GM19025 (cell line): ENCODE data around the gene BSG.
"Not testable (repeated sequence)": the region's sequence is repeated elsewhere in the genome, so short reads cannot be mapped to it uniquely, and the experiment has no call there.

Experiments
- ATAC-seq: cut with Tn5 transposase; IDR thresholded peaks from one replicate; pipeline ENCODE4 v1.9.1; 2021; ENCODE audit warnings: mild to moderate bottlenecking, low read depth, moderate library complexity; ENCODE audit not compliant: unreplicated experiment

BSG gene

DNA sequence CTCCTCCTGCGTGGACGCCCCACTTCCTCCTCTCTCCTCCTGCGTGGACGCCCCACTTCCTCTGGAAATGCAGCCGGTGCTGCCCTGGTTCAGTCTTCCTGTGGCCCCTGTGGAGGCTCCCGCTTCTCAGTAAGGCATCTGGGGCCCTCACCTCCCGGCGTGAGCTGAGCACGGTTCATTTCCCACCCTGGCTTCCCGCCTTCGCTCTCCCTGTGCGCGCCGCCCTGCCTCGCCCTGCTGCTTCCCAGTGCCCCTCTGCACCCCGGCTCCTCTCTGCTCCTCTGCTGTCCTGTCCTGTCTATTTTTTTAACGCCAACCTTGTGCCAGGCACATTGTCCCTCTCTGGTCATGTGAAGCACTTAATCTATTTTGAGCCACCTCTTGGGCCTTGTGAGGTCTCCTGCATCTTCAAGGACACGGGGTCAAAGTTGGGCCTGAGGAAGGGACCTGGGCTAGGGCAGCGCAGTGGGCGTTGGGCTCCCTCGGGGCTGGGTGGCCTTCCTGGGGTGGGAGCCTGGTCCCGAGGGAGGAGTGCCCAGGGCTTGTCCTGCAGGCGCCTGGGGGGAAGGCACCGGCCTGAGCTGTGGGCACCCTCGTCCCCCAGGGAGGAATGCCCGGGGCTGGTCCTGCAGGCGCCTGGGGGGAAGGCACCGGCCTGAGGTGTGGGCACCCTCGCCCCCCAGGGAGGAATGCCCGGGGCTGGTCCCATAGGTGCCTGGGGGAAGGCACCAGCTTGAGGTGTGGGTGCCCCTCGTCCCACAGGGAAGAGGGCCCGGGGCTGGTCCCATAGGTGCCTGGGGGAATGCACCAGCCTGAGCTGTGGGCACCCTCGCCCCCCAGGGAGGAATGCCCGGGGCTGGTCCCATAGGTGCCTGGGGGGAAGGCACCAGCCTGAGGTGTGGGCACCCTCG lies 30.2 kb downstream of the BSG start:
- ATAC-seq: no peak

DNA sequence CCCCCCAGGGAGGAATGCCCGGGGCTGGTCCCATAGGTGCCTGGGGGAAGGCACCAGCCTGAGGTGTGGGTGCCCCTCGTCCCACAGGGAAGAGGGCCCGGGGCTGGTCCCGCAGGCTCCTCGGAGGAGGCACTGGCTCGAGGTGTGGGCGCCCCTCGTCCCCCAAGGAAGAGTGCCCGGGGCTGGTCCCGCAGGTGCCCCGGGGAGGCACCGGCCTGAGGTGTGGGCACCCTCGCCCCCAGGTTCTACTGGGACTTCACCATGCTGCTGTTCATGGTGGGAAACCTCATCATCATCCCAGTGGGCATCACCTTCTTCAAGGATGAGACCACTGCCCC lies 30.9 kb downstream of the BSG start:
- ATAC-seq: not testable (repeated sequence)

DNA sequence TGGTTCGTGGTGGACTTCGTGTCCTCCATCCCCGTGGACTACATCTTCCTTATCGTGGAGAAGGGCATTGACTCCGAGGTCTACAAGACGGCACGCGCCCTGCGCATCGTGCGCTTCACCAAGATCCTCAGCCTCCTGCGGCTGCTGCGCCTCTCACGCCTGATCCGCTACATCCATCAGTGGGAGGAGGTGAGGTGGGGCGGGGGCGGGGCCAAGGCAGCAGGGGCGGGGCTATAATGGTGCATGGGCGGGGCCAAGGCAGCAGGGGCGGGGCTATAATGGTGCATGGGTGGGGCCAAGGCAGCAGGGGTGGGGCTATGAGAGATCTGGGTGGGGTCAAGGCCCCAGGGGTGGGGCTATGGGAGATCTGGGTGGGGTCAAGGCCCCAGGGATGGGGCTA lies 31.4 kb downstream of the BSG start:
- not testable (repeated sequence) for ATAC-seq

DNA sequence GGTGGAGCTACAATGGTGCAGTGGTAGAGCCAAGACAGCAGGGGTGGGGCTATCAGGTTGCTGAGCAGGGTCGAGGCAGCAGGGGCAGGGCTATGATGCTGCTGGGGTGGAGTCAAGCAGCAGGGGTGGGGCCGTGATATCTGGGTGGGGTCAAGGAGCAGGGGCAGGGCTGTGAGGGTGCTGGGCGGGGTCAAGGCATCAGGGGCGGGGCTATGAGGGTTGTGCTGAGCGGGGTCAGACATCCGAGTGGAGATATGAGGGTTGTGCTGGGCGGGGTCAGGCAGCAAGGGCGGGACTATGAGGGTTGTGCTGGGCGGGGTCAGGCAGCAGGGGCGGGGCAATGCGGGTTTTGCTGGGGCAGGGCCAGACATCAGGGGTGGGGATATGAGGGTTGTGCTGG lies 32.0 kb downstream of the BSG start:
- ATAC-seq: no peak

DNA sequence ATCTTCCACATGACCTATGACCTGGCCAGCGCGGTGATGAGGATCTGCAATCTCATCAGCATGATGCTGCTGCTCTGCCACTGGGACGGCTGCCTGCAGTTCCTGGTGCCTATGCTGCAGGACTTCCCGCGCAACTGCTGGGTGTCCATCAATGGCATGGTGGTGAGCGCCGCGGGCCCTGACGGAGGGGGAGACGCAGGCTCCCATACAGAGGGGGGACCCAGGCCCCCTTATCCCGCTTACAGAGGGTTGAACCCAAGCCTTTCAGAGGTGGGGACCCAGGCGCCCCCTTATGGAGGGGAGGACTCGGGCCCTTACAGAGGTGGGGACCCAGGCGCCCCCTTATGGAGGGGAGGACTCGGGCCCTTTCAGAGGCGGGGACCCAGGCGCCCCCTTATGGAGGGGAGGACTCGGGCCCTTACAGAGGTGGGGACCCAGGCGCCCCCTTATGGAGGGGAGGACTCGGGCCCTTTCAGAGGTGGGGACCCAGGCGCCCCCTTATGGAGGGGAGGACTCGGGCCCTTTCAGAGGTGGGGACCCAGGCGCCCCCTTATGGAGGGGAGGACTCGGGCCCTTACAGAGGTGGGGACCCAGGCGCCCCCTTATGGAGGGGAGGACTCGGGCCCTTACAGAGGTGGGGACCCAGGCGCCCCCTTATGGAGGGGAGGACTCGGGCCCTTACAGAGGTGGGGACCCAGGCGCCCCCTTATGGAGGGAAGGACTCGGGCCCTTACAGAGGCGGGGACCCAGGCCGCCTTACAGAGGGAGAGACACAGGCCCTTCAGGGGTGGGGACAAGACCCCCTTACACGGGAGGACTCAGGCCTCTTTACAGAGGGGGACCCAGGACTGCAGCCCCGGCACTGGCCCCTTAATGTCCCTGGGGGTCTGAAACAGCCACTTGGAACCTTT lies 32.9 kb downstream of the BSG start:
- not testable (repeated sequence) for ATAC-seq

DNA sequence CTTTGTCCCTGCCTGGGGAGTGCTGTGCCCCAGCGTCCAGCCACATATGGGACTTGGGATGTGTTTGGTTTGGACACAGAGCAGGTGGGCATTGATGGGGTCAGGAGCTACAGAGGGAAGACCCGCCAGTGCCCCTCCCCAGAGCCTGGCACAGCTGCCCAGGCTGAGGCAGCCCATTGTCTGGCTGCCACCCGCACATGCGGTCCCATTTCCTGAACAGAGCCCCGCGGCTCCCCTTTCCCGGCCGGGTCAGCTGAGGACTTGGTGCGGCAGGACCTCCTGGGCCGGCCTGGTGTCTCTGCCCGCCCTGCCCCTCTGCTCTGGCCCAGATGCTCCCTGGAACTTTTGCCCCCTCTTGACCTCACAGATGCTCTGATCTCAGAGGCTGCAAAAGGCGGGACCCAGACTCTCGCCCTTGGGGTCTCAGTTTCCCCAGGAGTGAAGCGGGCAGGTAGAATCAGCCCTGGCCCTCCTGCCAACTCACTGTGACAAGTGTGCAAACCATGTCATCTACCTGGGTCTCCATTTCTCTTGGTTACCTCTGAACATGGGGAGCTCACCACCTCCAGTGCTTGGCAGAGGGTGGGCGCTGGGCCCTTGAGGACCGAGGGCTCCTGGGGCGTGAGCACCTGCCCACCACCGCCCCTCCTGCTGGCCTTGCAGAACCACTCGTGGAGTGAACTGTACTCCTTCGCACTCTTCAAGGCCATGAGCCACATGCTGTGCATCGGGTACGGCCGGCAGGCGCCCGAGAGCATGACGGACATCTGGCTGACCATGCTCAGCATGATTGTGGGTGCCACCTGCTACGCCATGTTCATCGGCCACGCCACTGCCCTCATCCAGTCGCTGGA lies 35.1 kb downstream of the BSG start:
- ATAC-seq: no peak

DNA sequence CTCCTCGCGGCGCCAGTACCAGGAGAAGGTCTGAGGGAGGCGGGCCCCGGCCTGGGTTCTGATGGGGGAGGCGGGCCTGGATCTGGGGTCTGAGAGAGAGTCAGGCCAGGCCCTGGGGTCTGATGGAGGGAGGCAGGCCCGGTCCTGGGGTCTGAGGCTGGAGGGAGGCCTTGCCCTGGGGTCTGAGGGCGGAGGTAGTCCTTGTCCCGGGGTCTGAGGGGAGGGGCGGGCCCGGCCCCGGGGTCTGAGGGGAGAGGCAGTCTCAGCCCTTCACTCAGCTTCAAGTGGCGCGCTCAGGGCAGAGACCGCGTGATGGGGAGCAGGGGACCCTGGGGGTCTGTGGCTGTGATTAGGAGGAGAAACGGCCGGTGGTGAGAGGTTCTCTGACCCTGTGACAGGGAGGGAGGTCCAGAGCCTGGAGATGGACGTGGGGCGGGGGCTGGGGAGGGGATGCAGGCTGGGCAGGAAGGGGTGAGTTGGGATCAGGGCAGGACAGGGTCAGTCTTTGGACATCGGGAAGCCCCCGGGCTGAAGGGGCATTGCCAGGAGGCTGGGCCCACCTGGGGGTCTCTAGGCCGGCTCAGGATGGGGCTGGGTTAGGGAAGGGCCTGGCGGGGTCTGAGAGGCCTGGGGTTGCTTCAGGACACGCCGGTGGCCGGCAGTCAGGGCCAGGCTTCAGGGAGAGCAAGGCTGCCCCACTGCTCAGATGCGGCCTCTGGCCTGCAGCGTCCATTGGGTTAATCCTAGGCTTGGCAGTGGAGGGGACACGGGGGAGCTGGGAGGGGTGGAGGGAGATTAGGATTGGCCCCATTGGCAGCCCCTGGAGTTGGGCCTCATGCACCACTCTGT lies 36.0 kb downstream of the BSG start:
- ATAC-seq: no peak

DNA sequence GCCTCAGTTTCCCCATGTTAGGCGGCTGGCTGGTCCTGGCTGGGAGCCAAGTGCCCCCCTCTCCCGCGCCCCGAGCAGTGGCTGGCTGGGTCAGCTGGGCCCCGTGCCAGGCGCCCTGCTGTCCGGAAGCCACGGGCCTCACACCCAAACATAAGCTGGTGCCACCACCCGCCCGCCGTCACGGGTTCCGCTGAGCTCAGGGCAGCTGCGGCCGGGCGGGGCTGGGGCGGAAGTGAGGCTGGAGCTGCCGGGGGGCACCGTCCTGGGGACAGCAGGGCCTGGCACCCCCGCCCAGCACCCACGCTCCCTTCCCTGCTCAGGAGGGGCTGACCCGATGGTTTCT lies 36.6 kb downstream of the BSG start:
- no peak for ATAC-seq

DNA sequence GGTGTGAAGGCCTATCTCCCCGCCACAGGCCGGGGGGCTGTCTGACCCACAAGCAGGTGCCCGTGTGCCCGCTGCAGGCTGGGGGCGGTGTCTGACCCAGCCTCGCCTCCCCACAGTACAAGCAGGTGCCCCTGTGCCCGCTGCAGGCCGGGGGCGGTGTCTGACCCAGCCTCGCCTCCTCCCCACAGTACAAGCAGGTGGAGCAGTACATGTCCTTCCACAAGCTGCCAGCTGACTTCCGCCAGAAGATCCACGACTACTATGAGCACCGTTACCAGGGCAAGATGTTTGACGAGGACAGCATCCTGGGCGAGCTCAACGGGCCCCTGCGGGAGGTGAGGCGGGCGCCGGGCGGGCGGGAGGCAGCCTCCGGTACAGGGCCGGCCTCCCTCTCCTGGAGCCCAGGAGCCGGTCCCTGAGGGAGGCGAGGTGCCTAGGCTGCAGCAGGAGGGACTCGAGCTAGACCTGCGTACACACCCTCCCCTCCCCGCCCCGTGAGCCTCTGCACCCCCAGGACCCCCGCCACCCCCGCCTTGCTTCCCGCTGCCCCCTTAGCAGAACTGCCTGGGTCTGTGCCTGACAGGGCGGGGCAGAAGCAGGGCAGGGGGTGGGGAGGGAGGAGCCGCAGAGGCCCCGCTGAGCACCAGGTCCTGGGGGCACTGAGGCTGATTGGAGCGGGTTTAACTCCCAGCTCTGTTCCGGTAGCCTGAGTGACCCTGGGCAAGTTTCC lies 37.8 kb downstream of the BSG start:
- ATAC-seq: no peak

DNA sequence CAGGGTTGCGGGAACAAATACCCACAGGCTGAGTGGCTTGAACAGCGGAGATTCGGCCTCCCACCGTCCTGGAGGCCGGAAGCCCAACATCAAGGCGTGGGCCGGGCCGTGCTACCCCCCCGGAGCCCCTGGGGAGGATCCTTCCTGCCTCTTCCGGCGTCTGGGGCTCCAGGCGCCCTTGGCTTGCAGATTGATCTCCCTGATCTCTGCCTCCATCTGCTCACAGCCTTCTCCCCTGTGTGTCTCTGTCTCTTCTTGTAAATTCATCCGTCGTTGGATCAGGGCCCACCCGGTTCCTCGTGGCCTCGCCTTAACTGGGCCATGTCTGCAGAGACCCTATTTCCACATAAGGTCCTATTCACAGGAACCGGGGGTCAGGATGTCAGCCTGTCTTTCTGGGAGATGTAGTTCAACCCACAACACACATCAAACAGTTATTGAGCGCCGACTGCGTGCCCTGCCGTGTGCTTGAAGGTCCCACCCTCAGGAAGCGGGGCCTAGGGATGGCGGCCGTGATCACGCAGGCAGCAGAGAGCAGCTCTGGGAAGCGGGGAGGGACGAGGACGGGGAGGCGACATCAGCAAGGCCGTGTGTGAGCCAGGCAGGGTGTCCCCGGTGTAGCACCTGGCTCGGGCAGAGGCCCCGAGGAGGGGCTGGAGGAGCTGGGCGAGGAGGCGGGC lies 38.5 kb downstream of the BSG start:
- ATAC-seq: no peak

DNA sequence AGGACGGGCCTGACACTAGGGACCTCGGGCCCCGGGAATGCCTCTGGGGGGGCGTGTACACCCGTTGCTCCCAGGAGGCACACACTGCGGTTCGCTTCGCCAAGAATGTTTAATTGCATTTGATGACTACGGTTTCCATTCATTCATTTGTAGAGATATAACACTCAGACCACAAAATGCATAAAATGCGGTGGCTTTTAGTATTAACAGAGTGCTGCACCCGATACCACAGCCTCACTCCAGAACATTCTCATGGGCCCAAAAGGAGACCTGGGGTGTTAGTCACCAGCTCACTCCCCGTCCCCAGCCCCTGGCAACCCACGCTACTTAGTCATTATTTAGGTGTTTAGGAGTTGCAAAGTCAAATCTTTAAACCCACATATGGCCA lies 39.1 kb downstream of the BSG start:
- ATAC-seq: no peak

DNA sequence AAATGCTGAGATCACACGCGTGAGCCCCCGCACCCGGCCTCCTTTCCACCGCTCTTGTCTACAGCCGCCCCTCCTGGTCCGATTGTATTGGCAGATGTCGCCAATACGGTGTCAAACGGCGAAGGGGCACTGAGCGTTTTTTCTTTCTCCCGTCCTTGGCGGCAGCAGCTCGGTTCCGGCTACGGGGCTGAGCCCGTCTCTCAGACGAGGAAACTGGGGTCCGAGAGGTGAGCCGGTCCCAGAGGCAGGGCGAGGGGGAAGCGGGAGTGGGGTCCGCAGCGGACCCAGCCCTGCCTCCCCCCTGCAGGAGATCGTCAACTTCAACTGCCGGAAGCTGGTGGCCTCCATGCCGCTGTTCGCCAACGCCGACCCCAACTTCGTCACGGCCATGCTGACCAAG lies 40.5 kb downstream of the BSG start:
- ATAC-seq: no peak

DNA sequence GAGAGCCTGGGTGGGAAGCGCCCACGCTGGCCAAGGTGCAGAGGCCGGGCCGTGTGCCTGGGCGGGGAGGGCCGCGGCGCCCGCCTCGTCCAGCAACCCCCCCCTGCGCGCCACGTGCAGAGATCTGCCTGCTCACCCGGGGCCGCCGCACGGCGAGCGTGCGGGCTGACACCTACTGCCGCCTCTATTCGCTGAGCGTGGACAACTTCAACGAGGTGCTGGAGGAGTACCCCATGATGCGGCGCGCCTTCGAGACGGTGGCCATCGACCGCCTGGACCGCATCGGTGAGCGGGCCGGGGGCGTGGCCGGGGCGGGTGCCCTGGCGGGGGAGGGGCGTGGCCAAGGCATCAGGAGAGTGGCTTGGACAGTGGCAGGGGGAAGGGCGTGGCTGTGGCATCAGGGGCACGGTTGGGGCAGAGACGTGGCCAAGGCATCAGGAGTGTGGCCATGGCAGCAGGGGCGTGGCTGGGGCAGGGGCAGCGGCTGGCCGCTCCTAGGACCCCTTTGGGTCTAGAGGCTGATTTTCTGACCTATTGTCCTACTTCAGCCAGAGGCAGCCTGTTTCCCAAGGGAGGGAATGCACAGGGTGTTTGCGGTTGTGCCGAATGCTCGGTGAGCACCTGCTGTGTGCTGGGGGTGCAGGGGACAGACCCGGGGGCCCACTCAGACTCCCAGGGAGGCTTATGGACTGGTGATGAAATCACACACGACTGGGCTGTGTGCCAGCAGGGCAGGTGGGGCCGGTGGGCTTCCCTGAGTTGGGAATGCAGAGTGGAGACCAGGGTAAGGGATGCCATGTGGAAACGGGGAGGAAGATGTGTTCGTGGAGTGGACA lies 41.6 kb downstream of the BSG start:
- no peak for ATAC-seq

DNA sequence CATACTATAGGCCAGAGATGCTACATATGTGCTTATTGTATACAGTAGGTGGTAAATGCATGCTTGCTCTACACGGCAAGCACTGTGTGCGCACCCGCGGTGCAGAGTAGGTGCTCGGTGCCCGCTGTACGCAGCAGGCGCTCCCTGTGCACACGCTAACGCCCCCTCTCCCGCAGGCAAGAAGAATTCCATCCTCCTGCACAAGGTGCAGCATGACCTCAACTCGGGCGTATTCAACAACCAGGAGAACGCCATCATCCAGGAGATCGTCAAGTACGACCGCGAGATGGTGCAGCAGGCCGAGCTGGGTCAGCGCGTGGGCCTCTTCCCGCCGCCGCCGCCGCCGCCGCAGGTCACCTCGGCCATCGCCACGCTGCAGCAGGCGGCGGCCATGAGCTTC lies 43.2 kb downstream of the BSG start:
- no peak for ATAC-seq

DNA sequence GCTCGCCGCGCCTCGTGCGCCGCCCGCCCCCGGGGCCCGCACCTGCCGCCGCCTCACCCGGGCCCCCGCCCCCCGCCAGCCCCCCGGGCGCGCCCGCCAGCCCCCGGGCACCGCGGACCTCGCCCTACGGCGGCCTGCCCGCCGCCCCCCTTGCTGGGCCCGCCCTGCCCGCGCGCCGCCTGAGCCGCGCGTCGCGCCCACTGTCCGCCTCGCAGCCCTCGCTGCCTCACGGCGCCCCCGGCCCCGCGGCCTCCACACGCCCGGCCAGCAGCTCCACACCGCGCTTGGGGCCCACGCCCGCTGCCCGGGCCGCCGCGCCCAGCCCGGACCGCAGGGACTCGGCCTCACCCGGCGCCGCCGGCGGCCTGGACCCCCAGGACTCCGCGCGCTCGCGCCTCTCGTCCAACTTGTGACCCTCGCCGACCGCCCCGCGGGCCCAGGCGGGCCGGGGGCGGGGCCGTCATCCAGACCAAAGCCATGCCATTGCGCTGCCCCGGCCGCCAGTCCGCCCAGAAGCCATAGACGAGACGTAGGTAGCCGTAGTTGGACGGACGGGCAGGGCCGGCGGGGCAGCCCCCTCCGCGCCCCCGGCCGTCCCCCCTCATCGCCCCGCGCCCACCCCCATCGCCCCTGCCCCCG lies 43.8 kb downstream of the BSG start:
- no peak for ATAC-seq

DNA sequence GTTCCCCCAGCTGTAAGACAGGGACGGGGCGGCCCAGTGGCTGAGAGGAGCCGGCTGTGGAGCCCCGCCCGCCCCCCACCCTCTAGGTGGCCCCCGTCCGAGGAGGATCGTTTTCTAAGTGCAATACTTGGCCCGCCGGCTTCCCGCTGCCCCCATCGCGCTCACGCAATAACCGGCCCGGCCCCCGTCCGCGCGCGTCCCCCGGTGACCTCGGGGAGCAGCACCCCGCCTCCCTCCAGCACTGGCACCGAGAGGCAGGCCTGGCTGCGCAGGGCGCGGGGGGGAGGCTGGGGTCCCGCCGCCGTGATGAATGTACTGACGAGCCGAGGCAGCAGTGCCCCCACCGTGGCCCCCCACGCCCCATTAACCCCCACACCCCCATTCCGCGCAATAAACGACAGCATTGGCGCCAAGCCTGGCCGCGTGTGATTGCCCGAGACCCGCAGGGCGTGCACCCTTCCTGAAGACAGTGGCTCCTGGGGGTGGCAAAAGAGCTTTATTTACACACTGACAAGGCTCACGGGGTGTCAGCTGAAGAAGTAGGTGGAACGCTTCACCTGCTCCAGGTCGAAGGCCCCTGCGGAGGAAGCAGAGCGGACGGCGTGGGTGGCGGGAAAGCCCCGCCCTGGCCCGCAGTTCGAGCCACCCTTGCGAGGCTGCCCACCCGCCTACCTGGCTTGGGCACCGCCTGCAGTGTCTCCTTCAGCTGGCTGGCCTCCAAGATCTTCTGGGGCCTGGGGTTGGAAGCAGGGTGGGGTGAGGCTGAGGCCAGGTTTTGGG lies 44.5 kb downstream of the BSG start:
- no peak for ATAC-seq
